ENCODE data around the gene AIG1. TPM values are rescaled to one million over a fixed set of nuclear protein-coding genes. Genes with fewer than 3 reads are reported as not detected.
A peak's percentile ranks its signal among the peaks of the same experiment; 100 is the strongest.

AIG1 gene
- total RNA-seq, 2 donors from 2014 or later, result 32.9 to 53.6 TPM

DNA sequence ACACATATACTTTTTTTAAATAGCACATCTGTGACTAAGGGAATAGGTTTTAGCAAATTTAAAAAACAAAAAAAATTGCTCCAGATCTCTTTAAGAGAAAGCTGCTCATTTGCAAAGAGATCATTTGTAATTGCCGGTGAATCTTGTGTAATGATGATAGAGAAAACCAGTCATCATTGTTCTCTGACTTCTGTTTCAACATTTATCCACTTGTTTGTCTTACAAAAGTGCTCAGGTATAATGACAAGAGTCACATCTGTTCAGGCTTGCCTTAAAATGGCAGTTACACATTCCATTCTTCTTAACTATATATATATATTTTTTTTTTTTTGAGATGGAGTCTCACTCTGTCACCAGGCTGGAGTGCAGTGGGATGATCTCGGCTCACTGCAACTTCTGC lies 165.2 kb downstream of the AIG1 start:
- TF ChIP-seq, protein P1, sequence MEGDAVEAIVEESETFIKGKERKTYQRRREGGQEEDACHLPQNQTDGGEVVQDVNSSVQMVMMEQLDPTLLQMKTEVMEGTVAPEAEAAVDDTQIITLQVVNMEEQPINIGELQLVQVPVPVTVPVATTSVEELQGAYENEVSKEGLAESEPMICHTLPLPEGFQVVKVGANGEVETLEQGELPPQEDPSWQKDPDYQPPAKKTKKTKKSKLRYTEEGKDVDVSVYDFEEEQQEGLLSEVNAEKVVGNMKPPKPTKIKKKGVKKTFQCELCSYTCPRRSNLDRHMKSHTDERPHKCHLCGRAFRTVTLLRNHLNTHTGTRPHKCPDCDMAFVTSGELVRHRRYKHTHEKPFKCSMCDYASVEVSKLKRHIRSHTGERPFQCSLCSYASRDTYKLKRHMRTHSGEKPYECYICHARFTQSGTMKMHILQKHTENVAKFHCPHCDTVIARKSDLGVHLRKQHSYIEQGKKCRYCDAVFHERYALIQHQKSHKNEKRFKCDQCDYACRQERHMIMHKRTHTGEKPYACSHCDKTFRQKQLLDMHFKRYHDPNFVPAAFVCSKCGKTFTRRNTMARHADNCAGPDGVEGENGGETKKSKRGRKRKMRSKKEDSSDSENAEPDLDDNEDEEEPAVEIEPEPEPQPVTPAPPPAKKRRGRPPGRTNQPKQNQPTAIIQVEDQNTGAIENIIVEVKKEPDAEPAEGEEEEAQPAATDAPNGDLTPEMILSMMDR (IDR thresholded peaks at IDR 0.05), result no peak
- Histone ChIP-seq H3K9me3 (no peaks in the 10 kb centered on the region), H3K4me3 (no peak overlapping the region), H3K27ac (no peak overlapping the region), H3K27me3 (replicated peaks; ENCODE audit: insufficient read depth) (no peaks in the 10 kb centered on the region), H3K4me1 (ENCODE audit: control insufficient read depth in 1 of 2, low read depth in 2 of 2) (peaks cover 4 to 21% of the 10 kb centered on the region in 2 donors), H3K36me3 (no peaks in the 10 kb centered on the region)
- DNase-seq (ENCODE audit: low spot score) (no peak), ATAC-seq (ENCODE audit: insufficient number of reproducible peaks, low FRiP score, low read depth) (no peak)

GRCh38 chr6:143227675-143228074 lies 167.0 kb downstream of the AIG1 start:
- ATAC-seq (ENCODE audit: insufficient number of reproducible peaks, low FRiP score, low read depth) (no peak), DNase-seq (ENCODE audit: low spot score) (no peak)
- Histone ChIP-seq H3K27ac (no peak overlapping the region), H3K36me3 (no peaks in the 10 kb centered on the region), H3K4me3 (no peak overlapping the region), H3K27me3 (replicated peaks; ENCODE audit: insufficient read depth) (no peaks in the 10 kb centered on the region), H3K4me1 (ENCODE audit: control insufficient read depth in 1 of 2, low read depth in 2 of 2) (peaks cover 4 to 5% of the 10 kb centered on the region in 2 donors), H3K9me3 (no peaks in the 10 kb centered on the region)
- TF ChIP-seq, protein P1 (IDR thresholded peaks at IDR 0.05), result no peak

DNA sequence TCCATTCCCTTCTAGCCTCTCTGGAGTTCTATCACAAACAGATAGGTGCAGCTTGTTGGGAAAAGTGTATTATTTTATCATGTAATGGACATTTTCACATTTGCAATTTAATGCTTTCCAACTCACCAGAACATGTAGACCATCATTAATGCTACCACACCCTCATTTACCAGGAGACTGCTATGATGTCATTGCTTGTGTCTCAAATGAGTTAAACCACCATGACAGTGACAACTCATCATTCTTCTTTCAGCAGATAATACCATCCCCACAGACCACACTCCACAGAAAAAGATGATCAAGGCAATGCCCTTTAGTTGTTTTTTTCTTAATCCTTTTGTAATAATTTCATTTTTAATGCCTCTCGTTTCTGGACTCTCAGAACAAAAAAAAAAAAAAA lies 168.7 kb downstream of the AIG1 start:
- no peak overlapping the region for H3K4me3 ChIP-seq
- no peaks in the 10 kb centered on the region for H3K9me3 ChIP-seq
- ATAC-seq (ENCODE audit: insufficient number of reproducible peaks, low FRiP score, low read depth) (no peak), DNase-seq (ENCODE audit: low spot score) (no peak)
- H3K36me3 ChIP-seq, result no peaks in the 10 kb centered on the region
- TF ChIP-seq, protein P1 (IDR thresholded peaks at IDR 0.05), result no peak
- H3K27me3 ChIP-seq (replicated peaks; ENCODE audit: insufficient read depth), result no peaks in the 10 kb centered on the region
- H3K27ac ChIP-seq, result no peak overlapping the region
- H3K4me1 ChIP-seq (ENCODE audit: control insufficient read depth in 1 of 2, low read depth in 2 of 2), result no peaks in the 10 kb centered on the region

DNA sequence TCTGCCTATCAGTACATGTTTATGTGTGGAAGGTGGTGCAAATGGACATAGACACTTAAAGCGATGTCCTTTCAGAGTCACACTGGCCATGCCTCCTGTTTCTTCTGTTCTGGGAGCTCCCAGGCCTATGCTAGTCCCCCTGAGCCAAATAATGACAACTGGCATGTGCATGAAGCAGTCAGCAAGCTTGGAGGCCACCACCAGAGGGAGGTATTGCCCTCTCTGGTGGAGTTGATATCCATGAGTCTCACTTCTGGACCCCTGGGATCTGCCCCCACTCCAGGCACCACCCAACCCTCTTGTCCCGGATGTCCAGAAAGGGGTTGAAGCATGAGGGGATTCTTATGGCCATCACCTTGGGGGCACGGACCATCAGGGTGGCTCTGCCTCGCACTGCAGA lies 172.2 kb downstream of the AIG1 start:
- Histone ChIP-seq H3K27me3 (replicated peaks; ENCODE audit: insufficient read depth) (no peaks in the 10 kb centered on the region), H3K4me1 (ENCODE audit: control insufficient read depth in 1 of 2, low read depth in 2 of 2) (no peaks in the 10 kb centered on the region), H3K9me3 (no peaks in the 10 kb centered on the region), H3K27ac (no peak overlapping the region), H3K4me3 (no peak overlapping the region), H3K36me3 (no peaks in the 10 kb centered on the region)
- DNase-seq (ENCODE audit: low spot score), result no peak
- TF ChIP-seq, protein P1 (IDR thresholded peaks at IDR 0.05), result peak; percentile 47
- ATAC-seq (ENCODE audit: insufficient number of reproducible peaks, low FRiP score, low read depth), result no peak

- Histone ChIP-seq H3K27ac (no peak overlapping the region), H3K4me3 (no peak overlapping the region), H3K36me3 (no peaks in the 10 kb centered on the region), H3K9me3 (no peaks in the 10 kb centered on the region), H3K27me3 (replicated peaks; ENCODE audit: insufficient read depth) (no peaks in the 10 kb centered on the region), H3K4me1 (ENCODE audit: control insufficient read depth in 1 of 2, low read depth in 2 of 2) (no peaks in the 10 kb centered on the region)
- DNase-seq (ENCODE audit: low spot score), result no peak
- no peak for ATAC-seq (ENCODE audit: insufficient number of reproducible peaks, low FRiP score, low read depth)
- TF ChIP-seq, protein P1 (IDR thresholded peaks at IDR 0.05), result no peak
These were observed 173.0 kb downstream of the AIG1 start for GRCh38 chr6:143233554-143234285.

All from thoracic aorta (tissue), 2 donors.